Epithelial cell of prostate (primary cell): ENCODE data around the gene ZBED6.
"Not testable (repeated sequence)": the region's sequence is repeated elsewhere in the genome, so short reads cannot be mapped to it uniquely, and the experiment has no call there.

Source experiments
- DNase-seq: peaks from one replicate; pipeline ENCODE4 v3.0.0-alpha.2; 2011; ENCODE audit warnings: low read depth, low spot score
- H3K27ac ChIP-seq: fragments of 450-650 bp; 2 replicates; pipeline ENCODE4 v1.5.1; 2017; ENCODE audit warnings: mild to moderate bottlenecking

Gene ZBED6

GRCh38 chr1:203778146-203778545, 17.3 kb upstream of the ZBED6 start:
- H3K27ac ChIP-seq, result no peak overlapping the region
- no peak for DNase-seq

GRCh38 chr1:203778789-203779188, 16.6 kb upstream of the ZBED6 start:
- H3K27ac ChIP-seq, result no peak overlapping the region
- no peak for DNase-seq

- H3K27ac ChIP-seq, result no peak overlapping the region
- no peak for DNase-seq
These were observed 13.5 kb upstream of the ZBED6 start for GRCh38 chr1:203781962-203782361.

DNA sequence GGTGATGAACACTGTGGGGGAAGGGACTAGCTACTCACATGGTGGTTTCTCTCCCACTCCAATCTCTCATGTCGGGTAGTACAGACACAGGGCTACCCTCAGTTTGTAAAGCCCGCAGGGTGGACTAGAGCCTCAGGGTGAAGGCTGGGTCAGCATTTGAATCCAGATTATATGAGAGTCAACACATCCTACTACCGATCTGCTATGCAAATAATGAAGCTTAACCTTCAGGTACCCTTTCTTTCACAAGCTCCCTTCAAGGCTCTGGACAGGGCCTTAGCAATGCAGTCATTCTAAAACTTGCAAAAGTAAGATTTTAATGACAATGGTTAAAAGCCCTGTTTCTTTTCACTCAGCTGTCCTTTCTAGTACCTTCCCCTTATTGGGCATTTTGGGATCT, 5.5 kb upstream of the ZBED6 start:
- H3K27ac ChIP-seq, result no peak overlapping the region
- no peak for DNase-seq

GRCh38 chr1:203791498-203791897, 3.9 kb upstream of the ZBED6 start:
- no peak overlapping the region for H3K27ac ChIP-seq
- DNase-seq, result no peak

GRCh38 chr1:203792486-203792885, 2.9 kb upstream of the ZBED6 start:
- H3K27ac ChIP-seq, result no peak overlapping the region
- no peak for DNase-seq

DNA sequence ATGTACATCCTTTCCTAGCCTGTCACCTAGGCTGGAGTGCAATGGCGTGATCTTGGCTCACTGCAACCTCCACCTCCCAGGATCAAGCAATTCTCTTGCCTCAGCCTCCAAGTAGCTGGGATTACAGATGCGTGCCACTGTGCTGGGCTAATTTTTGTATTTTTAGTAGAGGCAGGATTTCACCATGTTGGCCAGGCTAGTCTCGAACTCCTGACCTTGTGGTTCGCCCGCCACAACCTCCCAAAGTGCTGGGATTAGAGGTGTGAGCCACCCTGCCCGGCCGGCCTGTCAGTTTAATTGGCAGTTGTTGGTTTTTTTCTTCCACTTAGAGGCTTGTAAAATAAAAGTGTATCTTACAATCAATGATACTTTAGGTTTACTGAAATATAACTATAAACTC, 1.9 kb upstream of the ZBED6 start:
- H3K27ac ChIP-seq, DNase-seq: not testable (repeated sequence)

DNA sequence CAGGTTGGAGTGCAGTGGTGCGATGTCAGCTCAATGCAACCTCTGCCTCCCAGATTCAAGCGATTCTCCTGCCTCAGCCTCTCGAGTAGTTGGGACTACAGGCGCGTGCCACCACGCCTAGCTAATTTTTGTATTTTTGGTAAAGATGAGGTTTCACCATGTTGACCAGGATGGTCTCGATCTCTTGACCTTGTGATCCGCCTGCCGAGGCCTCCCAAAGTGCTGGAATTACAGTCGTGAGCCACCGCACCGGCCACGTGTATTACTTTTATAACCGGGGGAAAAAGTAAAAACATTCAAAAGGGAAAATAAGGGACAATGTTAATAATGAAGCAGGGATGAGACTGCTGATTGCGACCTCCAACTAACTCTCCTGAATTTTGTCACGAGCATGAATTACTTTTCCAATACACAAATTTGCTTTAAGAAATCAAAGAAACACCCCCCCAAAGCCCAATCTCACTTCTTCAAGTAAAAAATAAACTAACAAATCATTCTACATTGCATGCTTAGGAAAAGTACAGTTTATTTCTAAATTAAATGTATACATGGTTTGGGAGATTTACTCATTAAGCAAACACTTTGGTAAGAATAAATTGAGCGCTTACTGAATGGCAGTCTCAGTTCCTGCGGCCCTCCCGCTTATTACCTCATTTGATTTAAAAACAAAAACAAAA, 521 bp upstream of the ZBED6 start:
- DNase-seq, result no peak
- peak overlapping the region; percentile 96 for H3K27ac ChIP-seq

- peak overlapping the region; percentile 96 for H3K27ac ChIP-seq
- DNase-seq, result no peak
These were observed 798 bp downstream of the ZBED6 start for GRCh38 chr1:203796236-203796605.

DNA sequence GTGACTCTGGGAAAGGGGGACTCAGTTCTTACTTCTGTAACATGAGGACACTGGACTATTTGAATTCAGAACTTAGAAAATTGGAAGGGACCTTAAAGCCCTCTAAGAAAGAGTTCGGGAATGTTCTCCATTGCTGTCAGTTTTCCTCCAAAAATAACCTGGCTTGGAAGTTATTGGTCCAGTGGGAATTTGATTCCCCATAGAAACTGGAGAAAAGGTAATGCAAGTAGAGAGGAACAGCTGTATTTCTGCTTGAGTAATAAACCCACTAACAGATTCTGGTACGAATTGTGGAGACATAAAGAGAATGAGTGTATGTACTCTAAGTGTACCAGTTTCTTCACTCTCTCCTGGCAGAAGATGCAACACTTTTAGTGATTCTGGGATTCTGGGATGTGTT, 1.8 kb downstream of the ZBED6 start:
- H3K27ac ChIP-seq, result peak overlapping the region; percentile 96
- no peak for DNase-seq

GRCh38 chr1:203797948-203798655, 2.7 kb downstream of the ZBED6 start:
- no peak overlapping the region for H3K27ac ChIP-seq
- peak; percentile 24 for DNase-seq

GRCh38 chr1:203799157-203799556, 3.7 kb downstream of the ZBED6 start:
- H3K27ac ChIP-seq, result no peak overlapping the region
- no peak for DNase-seq

GRCh38 chr1:203799971-203800370, 4.5 kb downstream of the ZBED6 start:
- H3K27ac ChIP-seq, result no peak overlapping the region

GRCh38 chr1:203805689-203806088, 10.3 kb downstream of the ZBED6 start:
- no peak for DNase-seq
- no peak overlapping the region for H3K27ac ChIP-seq

More at GRCh38 chr1:203799971-203800370, 4.5 kb downstream of the ZBED6 start:
- DNase-seq, result no peak

GRCh38 chr1:203807196-203807595, 11.8 kb downstream of the ZBED6 start:
- H3K27ac ChIP-seq, result no peak overlapping the region
- no peak for DNase-seq

GRCh38 chr1:203813581-203814341, 18.3 kb downstream of the ZBED6 start:
- no peak overlapping the region for H3K27ac ChIP-seq
- DNase-seq, result no peak

DNA sequence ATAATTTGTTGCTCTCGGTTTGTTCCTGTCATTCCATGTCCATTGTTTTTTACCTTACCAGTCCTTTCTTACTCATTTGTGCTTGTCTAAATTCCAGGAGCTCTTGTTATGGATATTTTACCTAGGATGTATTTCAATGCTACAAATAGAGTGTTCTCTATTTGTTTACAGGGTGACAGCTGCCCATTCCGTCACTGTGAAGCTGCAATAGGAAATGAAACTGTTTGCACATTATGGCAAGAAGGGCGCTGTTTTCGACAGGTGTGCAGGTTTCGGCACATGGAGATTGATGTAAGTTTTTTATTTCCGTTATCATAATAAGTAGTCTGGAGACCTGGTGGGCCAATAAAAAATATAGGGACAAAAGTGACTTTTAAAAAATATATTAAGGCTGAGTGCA, 23.0 kb downstream of the ZBED6 start:
- no peak overlapping the region for H3K27ac ChIP-seq
- DNase-seq, result no peak

GRCh38 chr1:203823306-203823705, 27.9 kb downstream of the ZBED6 start:
- peak overlapping the region; percentile 9 for H3K27ac ChIP-seq
- DNase-seq, result no peak

DNA sequence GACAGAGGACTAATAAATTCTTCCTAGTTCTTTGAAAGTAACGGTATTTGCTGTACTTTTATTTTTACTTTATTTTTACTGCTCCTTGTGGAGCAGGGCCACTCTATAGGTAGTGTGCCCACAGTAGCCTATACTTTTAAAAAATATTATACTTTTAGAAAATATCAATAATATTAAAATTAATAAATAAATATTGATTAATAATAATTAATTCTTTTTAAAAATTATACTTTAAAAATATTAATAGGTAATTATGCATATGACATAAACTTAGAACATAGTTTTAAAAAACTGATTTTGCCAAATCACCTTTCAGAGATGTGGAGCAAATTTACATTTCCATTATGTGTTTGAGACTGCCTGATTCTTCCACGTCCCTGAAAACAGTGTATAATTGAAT, 30.8 kb downstream of the ZBED6 start:
- no peak for DNase-seq
- no peak overlapping the region for H3K27ac ChIP-seq

GRCh38 chr1:203828002-203828401, 32.6 kb downstream of the ZBED6 start:
- DNase-seq, result no peak
- no peak overlapping the region for H3K27ac ChIP-seq

DNA sequence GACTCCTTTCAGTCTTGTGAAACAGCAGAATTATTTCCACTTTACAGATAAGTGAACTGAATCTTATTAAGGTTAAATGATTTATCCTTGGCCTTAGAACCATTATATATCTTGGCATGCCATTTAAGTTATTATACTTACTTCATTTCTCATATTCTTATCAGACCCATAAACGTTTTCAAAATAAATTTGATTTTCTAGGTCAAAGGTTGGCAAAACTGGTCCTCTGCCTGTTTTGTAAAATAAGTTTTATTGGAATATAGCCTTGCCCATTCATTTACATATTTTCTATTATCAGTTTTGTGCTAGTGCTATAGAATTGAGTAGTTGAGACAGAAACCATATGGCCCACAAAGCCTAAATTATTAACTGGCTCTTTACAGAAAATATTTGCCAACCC, 33.1 kb downstream of the ZBED6 start:
- H3K27ac ChIP-seq, result no peak overlapping the region
- no peak for DNase-seq
